ENCODE measurements around the gene BCL2A1. TPM values are rescaled to one million over a fixed set of nuclear protein-coding genes. Genes with fewer than 3 reads are reported as not detected.

Gene BCL2A1
- total RNA-seq, 3 donors from 2014 or later: 1.0 to 5.6 (median 1.8) TPM

DNA sequence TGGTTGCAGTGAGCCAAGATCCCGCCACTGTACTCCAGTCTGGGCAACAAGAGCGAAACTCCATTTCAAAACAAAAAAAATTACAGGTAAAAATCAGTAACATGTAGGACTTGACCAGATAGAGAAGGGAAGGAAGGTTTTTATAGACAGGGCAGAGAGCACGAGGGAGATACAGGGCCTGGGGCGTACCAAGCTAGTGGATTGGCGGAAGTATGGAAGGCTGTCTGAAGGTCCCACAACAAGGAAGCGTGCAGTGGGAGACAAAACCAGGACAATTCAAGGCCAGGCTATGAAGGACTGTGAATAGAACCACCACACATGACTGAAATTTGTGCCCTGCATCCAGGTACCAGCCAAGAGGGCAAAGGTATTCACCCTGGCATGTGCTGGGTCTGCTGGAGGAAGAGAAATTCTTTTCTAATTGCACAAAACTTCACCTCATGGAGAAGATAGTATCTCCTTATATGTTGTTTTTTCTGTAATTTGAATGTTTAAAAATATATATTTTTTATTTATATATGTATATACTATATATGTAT is 33.0 kb upstream of the BCL2A1 start:
- Histone ChIP-seq H3K4me3 (no peak overlapping the region), H3K9me3 (no peaks in the 10 kb centered on the region), H3K4me1 (ENCODE audit: low read depth) (no peaks in the 10 kb centered on the region), H3K36me3 (ENCODE audit: low read depth) (no peaks in the 10 kb centered on the region)
- ATAC-seq (no peak), DNase-seq (no peak)
- intact Hi-C loops (cut with DNase I, micrococcal nuclease): no loop called here
- TF ChIP-seq, protein P1, sequence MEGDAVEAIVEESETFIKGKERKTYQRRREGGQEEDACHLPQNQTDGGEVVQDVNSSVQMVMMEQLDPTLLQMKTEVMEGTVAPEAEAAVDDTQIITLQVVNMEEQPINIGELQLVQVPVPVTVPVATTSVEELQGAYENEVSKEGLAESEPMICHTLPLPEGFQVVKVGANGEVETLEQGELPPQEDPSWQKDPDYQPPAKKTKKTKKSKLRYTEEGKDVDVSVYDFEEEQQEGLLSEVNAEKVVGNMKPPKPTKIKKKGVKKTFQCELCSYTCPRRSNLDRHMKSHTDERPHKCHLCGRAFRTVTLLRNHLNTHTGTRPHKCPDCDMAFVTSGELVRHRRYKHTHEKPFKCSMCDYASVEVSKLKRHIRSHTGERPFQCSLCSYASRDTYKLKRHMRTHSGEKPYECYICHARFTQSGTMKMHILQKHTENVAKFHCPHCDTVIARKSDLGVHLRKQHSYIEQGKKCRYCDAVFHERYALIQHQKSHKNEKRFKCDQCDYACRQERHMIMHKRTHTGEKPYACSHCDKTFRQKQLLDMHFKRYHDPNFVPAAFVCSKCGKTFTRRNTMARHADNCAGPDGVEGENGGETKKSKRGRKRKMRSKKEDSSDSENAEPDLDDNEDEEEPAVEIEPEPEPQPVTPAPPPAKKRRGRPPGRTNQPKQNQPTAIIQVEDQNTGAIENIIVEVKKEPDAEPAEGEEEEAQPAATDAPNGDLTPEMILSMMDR (IDR thresholded peaks at IDR 0.05): no peak

DNA sequence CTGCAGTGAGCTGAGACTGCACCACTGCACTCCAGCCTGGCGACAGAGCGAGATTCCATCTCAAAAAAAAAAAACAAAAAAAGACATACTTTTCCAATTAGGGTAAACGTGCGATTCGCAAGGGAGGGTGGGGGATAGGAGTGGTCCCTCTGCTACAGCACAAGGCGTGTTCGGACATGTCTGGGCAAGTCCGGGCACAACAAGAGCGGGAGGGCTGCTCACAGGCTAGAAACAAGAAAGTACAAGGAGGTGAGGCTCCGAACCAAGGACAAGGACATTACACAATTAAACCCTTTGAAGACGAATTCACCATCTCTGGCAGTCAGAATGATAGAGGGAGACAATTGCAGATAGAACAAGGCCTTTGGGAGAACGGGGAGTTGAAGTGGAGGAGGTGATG is 32.2 kb upstream of the BCL2A1 start:
- TF ChIP-seq, protein P1 (IDR thresholded peaks at IDR 0.05): no peak
- intact Hi-C loops (cut with DNase I, micrococcal nuclease): no loop called here
- no peak for DNase-seq
- no peaks in the 10 kb centered on the region for H3K9me3 ChIP-seq
- H3K4me1 ChIP-seq (ENCODE audit: low read depth): no peaks in the 10 kb centered on the region
- H3K4me3 ChIP-seq: no peak overlapping the region
- H3K36me3 ChIP-seq (ENCODE audit: low read depth): no peaks in the 10 kb centered on the region
- no peak for ATAC-seq

DNA sequence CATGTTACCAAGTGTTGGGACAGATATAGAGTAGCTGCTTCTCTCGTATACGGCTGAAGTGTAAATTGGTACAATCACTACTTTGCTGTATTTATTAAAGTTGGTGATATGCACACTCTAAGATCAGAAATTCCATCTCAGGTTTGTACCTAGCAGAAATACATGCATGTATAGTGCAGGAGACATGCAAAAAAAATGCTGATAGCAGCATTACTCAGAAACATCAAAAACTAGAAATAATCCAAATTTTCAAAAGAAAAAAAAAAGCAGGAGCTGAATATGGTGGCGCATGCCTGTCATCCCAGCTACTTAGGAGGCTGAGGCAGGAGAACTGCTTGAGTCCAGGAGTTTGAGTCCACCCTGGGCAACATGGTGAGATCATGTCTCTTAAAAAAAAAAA is 31.3 kb upstream of the BCL2A1 start:
- Histone ChIP-seq H3K4me3 (no peak overlapping the region), H3K36me3 (ENCODE audit: low read depth) (no peaks in the 10 kb centered on the region), H3K4me1 (ENCODE audit: low read depth) (no peaks in the 10 kb centered on the region), H3K9me3 (no peaks in the 10 kb centered on the region)
- DNase-seq (no peak), ATAC-seq (no peak)
- intact Hi-C loops (cut with DNase I, micrococcal nuclease): no loop called here
- TF ChIP-seq, protein P1 (IDR thresholded peaks at IDR 0.05): no peak

DNA sequence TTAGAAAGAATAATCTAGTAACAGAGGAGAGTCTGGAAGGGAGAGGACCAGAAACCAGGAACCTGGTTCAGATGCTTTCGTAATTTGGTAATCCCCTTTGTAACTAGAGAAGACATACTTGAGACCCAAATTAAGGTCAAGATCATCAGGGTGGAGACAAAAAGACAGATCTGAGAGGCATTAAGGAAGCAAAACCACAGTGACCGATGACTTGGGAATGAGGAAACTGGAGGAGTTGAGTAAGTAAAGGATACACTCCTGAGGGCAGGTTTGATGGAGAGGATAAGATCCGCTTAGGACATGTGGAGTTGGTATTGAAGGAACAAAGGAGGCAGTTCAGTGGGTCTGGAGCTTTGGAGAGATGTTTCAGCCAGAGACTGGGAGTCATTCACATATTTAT is 23.6 kb upstream of the BCL2A1 start:
- no peak for ATAC-seq
- Histone ChIP-seq H3K4me1 (ENCODE audit: low read depth) (no peaks in the 10 kb centered on the region), H3K36me3 (ENCODE audit: low read depth) (no peaks in the 10 kb centered on the region), H3K9me3 (no peaks in the 10 kb centered on the region), H3K4me3 (no peak overlapping the region)
- intact Hi-C loops (cut with DNase I, micrococcal nuclease): no loop called here
- TF ChIP-seq, protein P1 (IDR thresholded peaks at IDR 0.05): no peak
- no peak for DNase-seq

DNA sequence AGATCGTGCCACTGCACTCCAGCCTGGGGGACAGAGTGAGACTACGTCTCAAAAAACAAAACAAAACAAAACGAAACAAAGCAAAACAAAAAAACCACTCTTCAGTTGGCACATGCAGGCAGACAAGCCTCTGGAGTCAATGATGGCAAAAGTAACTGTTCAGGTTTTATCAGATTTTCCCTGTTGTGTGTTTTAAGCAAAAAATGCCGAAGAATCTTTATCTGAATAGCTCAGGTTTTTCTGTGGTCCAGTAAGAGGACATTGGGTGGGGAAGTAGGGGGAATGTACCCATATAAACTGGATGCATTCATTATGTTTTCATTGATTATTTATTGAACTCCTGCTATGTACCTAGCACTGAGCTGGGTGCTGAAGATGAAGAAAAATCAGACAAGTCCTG is 20.8 kb upstream of the BCL2A1 start:
- H3K4me1 ChIP-seq (ENCODE audit: low read depth): no peaks in the 10 kb centered on the region
- ATAC-seq (no peak), DNase-seq (no peak)
- no peaks in the 10 kb centered on the region for H3K9me3 ChIP-seq
- H3K4me3 ChIP-seq: no peak overlapping the region
- no peaks in the 10 kb centered on the region for H3K36me3 ChIP-seq (ENCODE audit: low read depth)
- intact Hi-C loops (cut with DNase I, micrococcal nuclease): no loop called here
- TF ChIP-seq, protein P1 (IDR thresholded peaks at IDR 0.05): no peak

DNA sequence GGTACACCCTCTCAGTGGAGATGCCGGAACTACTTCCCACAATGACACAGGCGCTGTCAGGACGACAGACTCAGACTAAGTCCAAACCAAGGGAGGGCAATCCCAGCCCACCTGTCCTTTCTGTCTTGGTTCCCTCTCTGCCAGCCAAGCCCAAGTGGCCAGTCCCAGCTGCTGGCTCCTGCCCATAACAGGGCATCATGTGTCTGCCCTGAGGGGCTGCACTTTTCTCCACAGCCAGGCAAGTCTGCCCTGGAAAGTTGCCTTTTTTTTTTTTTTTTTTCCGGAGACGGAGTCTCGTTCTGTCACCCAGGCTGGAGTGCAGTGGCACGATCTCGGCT is 20.0 kb upstream of the BCL2A1 start:
- no peaks in the 10 kb centered on the region for H3K36me3 ChIP-seq (ENCODE audit: low read depth)
- no peaks in the 10 kb centered on the region for H3K9me3 ChIP-seq
- intact Hi-C loops (cut with DNase I, micrococcal nuclease): no loop called here
- H3K4me1 ChIP-seq (ENCODE audit: low read depth): no peaks in the 10 kb centered on the region
- no peak for DNase-seq
- TF ChIP-seq, protein P1 (IDR thresholded peaks at IDR 0.05): no peak
- no peak for ATAC-seq
- H3K4me3 ChIP-seq: no peak overlapping the region
